ENCODE data around the gene GBX1.

Gene GBX1

DNA sequence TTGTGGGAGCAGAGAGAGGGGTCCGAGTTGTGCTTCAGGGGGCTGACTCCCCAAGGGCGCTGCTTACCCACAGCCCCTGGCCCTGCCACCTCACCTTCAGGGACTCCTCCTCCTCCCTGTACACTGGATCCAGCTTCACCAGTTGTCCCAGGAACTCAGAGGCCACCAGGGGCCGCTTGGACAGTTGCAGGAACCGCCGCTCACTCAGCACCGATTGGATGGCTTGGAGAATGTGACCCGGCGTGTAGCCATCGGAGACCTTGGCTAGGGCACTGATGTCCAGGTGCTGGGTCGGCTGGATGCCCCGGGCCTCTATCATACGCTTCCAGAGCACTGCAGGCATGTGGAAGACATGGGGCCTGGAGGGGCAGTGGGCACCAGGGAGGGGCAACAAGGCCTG is 24.1 kb upstream of the GBX1 start:
- no peak for TF ChIP-seq CTCF (IDR thresholded peaks at IDR 0.05; ENCODE audit: poor library complexity, severe bottlenecking)
- H3K27me3 ChIP-seq (ENCODE audit: insufficient read depth, poor library complexity, severe bottlenecking), result peaks cover 21% of the 10 kb centered on the region
- no peak for ATAC-seq (ENCODE audit: low read depth)
- H3K4me3 ChIP-seq (ENCODE audit: severe bottlenecking), result no peak overlapping the region
- H3K27ac ChIP-seq (ENCODE audit: poor library complexity, severe bottlenecking), result no peak overlapping the region
- no peaks in the 10 kb centered on the region for H3K4me1 ChIP-seq (ENCODE audit: insufficient read depth, poor library complexity, severe bottlenecking)
- no peaks in the 10 kb centered on the region for H3K36me3 ChIP-seq (ENCODE audit: low read depth)
- H3K9me3 ChIP-seq (ENCODE audit: severe bottlenecking), result no peaks in the 10 kb centered on the region
- DNase-seq (ENCODE audit: low spot score), result no peak

- DNase-seq (ENCODE audit: low spot score) (no peak), ATAC-seq (ENCODE audit: low read depth) (no peak)
- Histone ChIP-seq H3K36me3 (ENCODE audit: low read depth) (no peaks in the 10 kb centered on the region), H3K27ac (ENCODE audit: poor library complexity, severe bottlenecking) (no peak overlapping the region), H3K4me1 (ENCODE audit: insufficient read depth, poor library complexity, severe bottlenecking) (no peaks in the 10 kb centered on the region), H3K27me3 (ENCODE audit: insufficient read depth, poor library complexity, severe bottlenecking) (peaks cover 15% of the 10 kb centered on the region), H3K9me3 (ENCODE audit: severe bottlenecking) (no peaks in the 10 kb centered on the region), H3K4me3 (ENCODE audit: severe bottlenecking) (no peak overlapping the region)
- TF ChIP-seq CTCF (IDR thresholded peaks at IDR 0.05; ENCODE audit: poor library complexity, severe bottlenecking), result no peak
Measured at GRCh38 chr7:151189038-151189437, 21.5 kb upstream of the GBX1 start.

GRCh38 chr7:151188252-151188542 is 20.7 kb upstream of the GBX1 start:
- no peaks in the 10 kb centered on the region for H3K9me3 ChIP-seq (ENCODE audit: severe bottlenecking)
- no peak overlapping the region for H3K27ac ChIP-seq (ENCODE audit: poor library complexity, severe bottlenecking)
- ATAC-seq (ENCODE audit: low read depth) (no peak), DNase-seq (ENCODE audit: low spot score) (no peak)
- no peaks in the 10 kb centered on the region for H3K4me1 ChIP-seq (ENCODE audit: insufficient read depth, poor library complexity, severe bottlenecking)
- TF ChIP-seq CTCF (IDR thresholded peaks at IDR 0.05; ENCODE audit: poor library complexity, severe bottlenecking), result no peak
- no peak overlapping the region for H3K4me3 ChIP-seq (ENCODE audit: severe bottlenecking)
- H3K36me3 ChIP-seq (ENCODE audit: low read depth), result no peaks in the 10 kb centered on the region
- H3K27me3 ChIP-seq (ENCODE audit: insufficient read depth, poor library complexity, severe bottlenecking), result peaks cover 15% of the 10 kb centered on the region

- peaks cover 15% of the 10 kb centered on the region for H3K27me3 ChIP-seq (ENCODE audit: insufficient read depth, poor library complexity, severe bottlenecking)
Measured at GRCh38 chr7:151187409-151188251, 20.1 kb upstream of the GBX1 start.

More at GRCh38 chr7:151187409-151188251, 20.1 kb upstream of the GBX1 start:
- Histone ChIP-seq H3K4me1 (ENCODE audit: insufficient read depth, poor library complexity, severe bottlenecking) (no peaks in the 10 kb centered on the region), H3K36me3 (ENCODE audit: low read depth) (no peaks in the 10 kb centered on the region), H3K9me3 (ENCODE audit: severe bottlenecking) (no peaks in the 10 kb centered on the region), H3K27ac (ENCODE audit: poor library complexity, severe bottlenecking) (no peak overlapping the region), H3K4me3 (ENCODE audit: severe bottlenecking) (no peak overlapping the region)
- no peak for TF ChIP-seq CTCF (IDR thresholded peaks at IDR 0.05; ENCODE audit: poor library complexity, severe bottlenecking)
- no peak for DNase-seq (ENCODE audit: low spot score)
- ATAC-seq (ENCODE audit: low read depth), result no peak; the same call in 2 of the 3 replicates
